Neuron (in vitro differentiated cells): ENCODE measurements around the gene LOXL4.

Source experiments
- H2AFZ ChIP-seq: one replicate; pipeline ENCODE4 v1.6.1; 2013; ENCODE audit warnings: low read depth, mild to moderate bottlenecking, inconsistent platforms, low read length, moderate library complexity
- H3K27me3 ChIP-seq: one replicate; pipeline ENCODE4 v1.6.1; 2013; ENCODE audit warnings: low read length; ENCODE audit not compliant: insufficient read depth
- H3K36me3 ChIP-seq: one replicate; pipeline ENCODE4 v1.6.1; 2013; ENCODE audit warnings: low read length; ENCODE audit not compliant: insufficient read depth
- H3K4me1 ChIP-seq: one replicate; pipeline ENCODE4 v1.6.1; 2013; ENCODE audit warnings: low read length; ENCODE audit not compliant: insufficient read depth
- H3K4me3 ChIP-seq: 2 replicates; pipeline ENCODE4 v1.5.1; 2013; ENCODE audit warnings: mild to moderate bottlenecking, low read length, moderate library complexity
- H3K9me3 ChIP-seq: one replicate; pipeline ENCODE4 v1.6.1; 2013; ENCODE audit warnings: low read length

LOXL4 gene

GRCh38 chr10:98256692-98257091, 11.3 kb downstream of the LOXL4 start:
- H2AFZ ChIP-seq, result no peak overlapping the region
- no peaks in the 10 kb centered on the region for H3K36me3 ChIP-seq
- no peak overlapping the region for H3K4me3 ChIP-seq
- no peaks in the 10 kb centered on the region for H3K27me3 ChIP-seq
- H3K4me1 ChIP-seq, result no peaks in the 10 kb centered on the region
- H3K9me3 ChIP-seq, result no peaks in the 10 kb centered on the region

DNA sequence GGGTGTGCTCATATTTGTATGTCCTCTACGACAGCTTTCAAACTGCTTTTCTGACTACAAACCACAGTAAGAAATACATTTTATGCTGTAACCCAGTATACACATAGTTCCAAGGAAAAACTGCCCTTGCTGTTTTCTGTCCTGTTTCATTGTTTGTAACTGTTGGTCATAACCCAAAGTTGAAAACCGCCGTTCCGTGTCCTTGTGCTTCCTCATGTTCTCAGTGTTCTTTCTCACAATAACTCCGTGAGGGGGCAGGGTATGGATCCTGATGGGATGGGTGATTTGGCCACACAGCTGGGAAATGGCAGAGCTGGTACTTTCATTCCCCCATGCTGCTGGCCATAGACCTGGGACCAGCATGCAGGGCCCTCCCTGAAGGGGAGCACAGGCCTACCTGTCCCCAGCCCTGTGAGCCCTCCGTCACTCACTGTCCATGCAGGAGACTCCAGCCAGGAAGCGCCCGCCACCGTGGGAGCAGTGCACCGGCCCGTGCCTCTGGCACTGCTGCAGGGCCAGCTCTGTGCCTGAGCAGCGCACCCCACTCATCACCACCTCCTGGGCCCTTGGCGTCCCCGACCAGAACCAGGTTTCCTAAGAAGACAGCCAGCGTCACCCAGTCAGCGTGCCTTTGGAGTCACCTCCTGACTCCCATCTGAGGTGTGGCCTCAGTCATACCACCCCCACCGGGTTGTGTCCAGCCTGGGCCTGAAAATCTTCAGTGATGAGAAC, 12.7 kb downstream of the LOXL4 start:
- no peaks in the 10 kb centered on the region for H3K27me3 ChIP-seq
- H3K36me3 ChIP-seq, result no peaks in the 10 kb centered on the region
- H3K4me1 ChIP-seq, result no peaks in the 10 kb centered on the region
- H3K9me3 ChIP-seq, result no peaks in the 10 kb centered on the region
- no peak overlapping the region for H2AFZ ChIP-seq
- no peak overlapping the region for H3K4me3 ChIP-seq

- peaks cover 2% of the 10 kb centered on the region for H3K4me1 ChIP-seq
- H2AFZ ChIP-seq, result no peak overlapping the region
- no peaks in the 10 kb centered on the region for H3K27me3 ChIP-seq
- H3K4me3 ChIP-seq, result no peak overlapping the region
- no peaks in the 10 kb centered on the region for H3K9me3 ChIP-seq
- H3K36me3 ChIP-seq, result no peaks in the 10 kb centered on the region
Observed at GRCh38 chr10:98254234-98254974, 13.6 kb downstream of the LOXL4 start.

DNA sequence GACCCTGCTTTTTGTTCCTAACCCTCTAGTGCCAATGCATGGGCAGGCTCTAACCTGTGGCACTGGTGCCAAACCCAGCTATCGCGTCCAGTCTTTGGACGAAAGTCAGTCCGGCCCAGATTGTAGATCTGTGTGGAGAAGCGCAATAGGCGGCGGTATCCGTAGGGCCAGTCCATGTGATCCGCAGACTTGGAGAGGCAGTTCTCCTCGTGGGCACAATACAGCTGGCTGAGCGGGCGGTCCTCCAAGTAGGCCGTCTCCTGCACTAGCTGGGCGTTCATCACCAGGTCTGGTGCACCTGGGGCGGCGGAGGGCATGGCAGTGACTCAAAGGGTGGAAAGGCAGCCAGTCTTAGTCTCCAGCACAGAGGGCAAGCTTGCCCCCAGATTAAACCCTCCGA, 14.5 kb downstream of the LOXL4 start:
- Histone ChIP-seq H2AFZ (no peak overlapping the region), H3K9me3 (no peaks in the 10 kb centered on the region), H3K27me3 (no peaks in the 10 kb centered on the region), H3K36me3 (no peaks in the 10 kb centered on the region), H3K4me1 (peaks cover 11% of the 10 kb centered on the region), H3K4me3 (no peak overlapping the region)

- peaks cover 11% of the 10 kb centered on the region for H3K4me1 ChIP-seq
- no peaks in the 10 kb centered on the region for H3K27me3 ChIP-seq
- H2AFZ ChIP-seq, result no peak overlapping the region
- peaks cover 6% of the 10 kb centered on the region for H3K36me3 ChIP-seq
- H3K4me3 ChIP-seq, result no peak overlapping the region
- no peaks in the 10 kb centered on the region for H3K9me3 ChIP-seq
Observed at GRCh38 chr10:98252464-98252863, 15.5 kb downstream of the LOXL4 start.

GRCh38 chr10:98251399-98251798, 16.6 kb downstream of the LOXL4 start:
- Histone ChIP-seq H3K9me3 (no peaks in the 10 kb centered on the region), H3K27me3 (no peaks in the 10 kb centered on the region), H3K4me3 (no peak overlapping the region), H3K4me1 (peaks cover 11% of the 10 kb centered on the region), H3K36me3 (peaks cover 7% of the 10 kb centered on the region), H2AFZ (no peak overlapping the region)

GRCh38 chr10:98249134-98249533, 18.9 kb downstream of the LOXL4 start:
- Histone ChIP-seq H3K4me3 (no peak overlapping the region), H2AFZ (no peak overlapping the region), H3K27me3 (no peaks in the 10 kb centered on the region), H3K9me3 (no peaks in the 10 kb centered on the region), H3K36me3 (peaks cover 22% of the 10 kb centered on the region), H3K4me1 (peaks cover 11% of the 10 kb centered on the region)

- Histone ChIP-seq H3K9me3 (no peaks in the 10 kb centered on the region), H3K27me3 (no peaks in the 10 kb centered on the region), H3K4me3 (no peak overlapping the region), H3K36me3 (peaks cover 26% of the 10 kb centered on the region), H2AFZ (no peak overlapping the region), H3K4me1 (peaks cover 11% of the 10 kb centered on the region)
Observed at GRCh38 chr10:98248018-98248417, 20.0 kb downstream of the LOXL4 start.

DNA sequence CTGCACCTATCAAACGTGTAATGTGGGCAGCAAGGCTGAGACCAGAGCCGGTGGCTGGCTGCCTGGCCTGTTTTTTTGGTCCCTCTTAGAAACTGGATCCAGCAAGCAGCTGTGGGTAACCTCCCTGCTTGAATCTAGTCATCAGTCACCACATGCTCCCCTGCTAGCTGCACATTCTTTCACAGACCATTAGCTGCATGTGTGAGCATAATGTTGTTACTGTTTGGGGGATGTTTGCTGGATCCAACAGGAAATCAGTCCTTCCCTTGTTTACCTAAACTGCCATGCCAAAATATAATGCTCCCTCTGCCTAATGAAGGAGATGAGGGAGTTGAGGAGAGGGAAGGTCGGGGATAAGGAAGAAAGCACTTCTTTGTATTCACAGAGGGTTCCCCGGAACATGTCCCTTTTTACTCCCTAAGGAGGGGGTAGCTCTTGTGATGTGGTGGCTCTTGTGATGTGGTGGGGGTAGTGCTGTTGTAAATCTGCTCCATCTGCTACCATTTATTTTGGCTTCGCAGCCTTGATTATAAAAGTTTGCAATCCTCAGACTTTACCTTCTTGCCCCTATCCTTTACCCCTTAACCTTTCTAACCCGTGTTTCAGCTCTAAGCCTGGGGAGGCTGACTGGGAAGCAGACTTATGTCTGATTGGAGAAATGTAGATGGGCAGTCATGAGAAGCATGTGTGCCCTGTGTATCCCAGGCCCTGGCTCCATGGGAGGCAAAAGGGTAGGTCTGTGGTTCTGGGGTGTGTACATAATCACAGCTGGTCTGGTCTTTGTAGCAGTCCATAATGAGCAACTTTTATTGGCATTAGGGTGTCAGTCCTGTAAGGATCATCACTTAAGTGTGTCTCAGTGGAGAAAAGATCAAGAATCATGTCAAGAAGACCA, 20.8 kb downstream of the LOXL4 start:
- Histone ChIP-seq H3K27me3 (no peaks in the 10 kb centered on the region), H3K4me3 (no peak overlapping the region), H2AFZ (no peak overlapping the region), H3K9me3 (no peaks in the 10 kb centered on the region), H3K36me3 (peaks cover 26% of the 10 kb centered on the region), H3K4me1 (peaks cover 11% of the 10 kb centered on the region)

DNA sequence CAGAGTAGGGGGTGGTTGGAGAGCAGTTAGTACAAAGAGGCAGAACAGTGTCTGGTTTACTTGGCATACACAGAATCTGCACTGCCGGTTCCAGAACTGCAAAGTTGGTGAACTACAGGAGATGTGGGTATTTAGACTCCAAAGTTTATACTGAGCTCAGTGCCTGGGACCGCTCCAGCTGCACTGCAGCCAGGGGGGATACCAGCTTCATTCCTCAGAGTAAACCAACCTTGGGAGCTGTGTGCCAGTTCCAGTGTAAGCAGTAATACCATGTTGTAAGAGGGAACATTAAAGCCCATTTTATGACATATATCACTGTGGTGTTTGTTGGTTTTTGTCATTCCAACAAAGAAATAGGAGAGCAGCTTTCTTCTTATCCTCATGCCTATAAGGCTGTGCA, 23.4 kb downstream of the LOXL4 start:
- H3K4me1 ChIP-seq, result peaks cover 11% of the 10 kb centered on the region
- no peaks in the 10 kb centered on the region for H3K27me3 ChIP-seq
- H3K9me3 ChIP-seq, result no peaks in the 10 kb centered on the region
- peaks cover 28% of the 10 kb centered on the region for H3K36me3 ChIP-seq
- no peak overlapping the region for H2AFZ ChIP-seq
- H3K4me3 ChIP-seq, result no peak overlapping the region

DNA sequence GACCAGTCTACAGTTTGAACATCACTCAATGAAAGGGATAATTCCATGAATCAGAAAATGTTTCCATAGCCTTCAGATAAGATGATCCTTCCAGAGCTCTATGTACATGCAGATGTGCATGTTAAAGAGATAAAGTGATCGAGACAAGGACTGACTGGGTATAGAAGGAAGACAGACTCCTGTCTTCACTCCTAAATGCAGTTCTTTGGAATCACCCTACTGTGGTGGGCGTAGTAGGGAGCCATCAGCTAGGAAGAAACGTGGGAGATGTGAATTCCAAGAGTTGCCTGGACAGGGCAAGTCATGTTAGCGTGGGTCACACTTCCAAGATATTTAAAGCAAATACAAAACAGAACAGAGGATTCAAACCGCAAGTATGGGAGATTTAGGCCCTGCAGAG, 23.9 kb downstream of the LOXL4 start:
- Histone ChIP-seq H2AFZ (no peak overlapping the region), H3K27me3 (no peaks in the 10 kb centered on the region), H3K36me3 (peaks cover 28% of the 10 kb centered on the region), H3K4me3 (no peak overlapping the region), H3K4me1 (peaks cover 6% of the 10 kb centered on the region), H3K9me3 (no peaks in the 10 kb centered on the region)

DNA sequence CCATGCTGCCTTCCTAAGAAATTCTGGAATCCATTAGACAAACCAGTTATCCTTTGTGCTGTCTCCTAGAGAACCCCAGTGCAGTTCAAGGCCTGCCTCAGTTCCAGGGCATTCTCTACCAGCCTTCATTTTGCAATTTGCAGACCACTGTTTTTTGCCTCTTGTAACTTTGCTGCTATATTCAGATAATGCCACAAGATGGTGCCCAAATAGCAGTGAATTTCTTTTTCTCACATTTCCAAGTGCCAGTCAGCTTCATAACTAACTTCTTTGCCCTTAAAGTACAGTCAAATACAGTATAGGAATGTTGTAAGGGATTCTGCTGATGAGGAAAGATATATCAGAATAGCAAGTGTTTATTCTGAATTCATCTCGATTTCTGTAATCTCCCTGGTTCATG, 25.2 kb downstream of the LOXL4 start:
- no peaks in the 10 kb centered on the region for H3K27me3 ChIP-seq
- no peaks in the 10 kb centered on the region for H3K4me1 ChIP-seq
- no peak overlapping the region for H3K4me3 ChIP-seq
- H3K36me3 ChIP-seq, result peaks cover 34% of the 10 kb centered on the region
- H2AFZ ChIP-seq, result no peak overlapping the region
- H3K9me3 ChIP-seq, result no peaks in the 10 kb centered on the region

- Histone ChIP-seq H3K27me3 (no peaks in the 10 kb centered on the region), H2AFZ (no peak overlapping the region), H3K4me3 (no peak overlapping the region), H3K9me3 (no peaks in the 10 kb centered on the region), H3K4me1 (no peaks in the 10 kb centered on the region), H3K36me3 (peaks cover 40% of the 10 kb centered on the region)
Observed at GRCh38 chr10:98240524-98240923, 27.5 kb downstream of the LOXL4 start.
